HepG2 (cell line): ENCODE measurements around the gene HARBI1. TPM values are rescaled to one million over a fixed set of nuclear protein-coding genes. Genes with fewer than 3 reads are reported as not detected.

ENCODE experiments used
- ELF3 ChIP-seq: IDR thresholded peaks from 2 replicates; pipeline ENCODE4 v1.6.1; 2016; ENCODE audit warnings: missing genetic modification reagents, missing compliant biosample characterization
- HDAC1 ChIP-seq: sonication (generic); formaldehyde crosslinking; IDR thresholded peaks from 2 replicates; pipeline ENCODE4 v1.5.1; 2020; ENCODE audit warnings: mild to moderate bottlenecking, missing genetic modification reagents
- IRF2 ChIP-seq: IDR thresholded peaks from 2 replicates; pipeline ENCODE4 v1.6.1; 2018; ENCODE audit warnings: missing genetic modification reagents, missing compliant biosample characterization
- KAT2B ChIP-seq: fragments of 150-350 bp; IDR thresholded peaks from 2 replicates; pipeline ENCODE4 v1.6.1; 2014; ENCODE audit warnings: low read depth, low read length, borderline replicate concordance
- KLF13 ChIP-seq: sonication (generic); formaldehyde crosslinking; IDR thresholded peaks from 2 replicates; pipeline ENCODE4 v1.4.0; 2020; ENCODE audit warnings: mild to moderate bottlenecking, missing genetic modification reagents
- NCOA2 ChIP-seq: sonication (generic); formaldehyde crosslinking; IDR thresholded peaks from 2 replicates; pipeline ENCODE4 v1.8.0; 2022; ENCODE audit warnings: inconsistent platforms
- NFATC3 ChIP-seq: sonication (generic); formaldehyde crosslinking; IDR thresholded peaks from 2 replicates; pipeline ENCODE4 v1.5.1; 2020; ENCODE audit warnings: mild to moderate bottlenecking, missing genetic modification reagents
- POGZ ChIP-seq: sonication (generic); formaldehyde crosslinking; IDR thresholded peaks from 2 replicates; pipeline ENCODE4 v1.4.0; 2020; ENCODE audit warnings: mild to moderate bottlenecking, missing genetic modification reagents
- SIX4 ChIP-seq: sonication (generic); formaldehyde crosslinking; IDR thresholded peaks from 2 replicates; pipeline ENCODE4 v1.4.0; 2020; ENCODE audit warnings: missing genetic modification reagents
- SP5 ChIP-seq: IDR thresholded peaks from 2 replicates; pipeline ENCODE4 v1.6.1; 2016; ENCODE audit warnings: low read depth, borderline replicate concordance
- TBL1XR1 ChIP-seq: fragments of 150-350 bp; IDR thresholded peaks from 2 replicates; pipeline ENCODE4 v1.6.1; 2014; ENCODE audit warnings: borderline replicate concordance, low read length; ENCODE audit not compliant: partially characterized antibody
- ZFY ChIP-seq: sonication (generic); formaldehyde crosslinking; IDR thresholded peaks from 2 replicates; pipeline ENCODE4 v1.4.0; 2020; ENCODE audit warnings: missing genetic modification reagents
- ZNF256 ChIP-seq: sonication (generic); formaldehyde crosslinking; conservative IDR thresholded peaks from 2 replicates; pipeline ENCODE4 v1.4.0; 2020; ENCODE audit warnings: missing genetic modification reagents
- ZNF335 ChIP-seq: sonication (generic); formaldehyde crosslinking; IDR thresholded peaks from 2 replicates; pipeline ENCODE4 v1.4.0; 2020; ENCODE audit warnings: missing genetic modification reagents
- ZNF343 ChIP-seq: sonication (generic); formaldehyde crosslinking; IDR thresholded peaks from 2 replicates; pipeline ENCODE4 v1.4.0; 2020; ENCODE audit warnings: mild to moderate bottlenecking, missing genetic modification reagents
- ZNF878 ChIP-seq: sonication (generic); formaldehyde crosslinking; IDR thresholded peaks from 2 replicates; pipeline ENCODE4 v1.8.1; 2023; ENCODE audit warnings: mild to moderate bottlenecking, missing genetic modification reagents, moderate library complexity
- polyA plus RNA-seq, 8 experiments: library from polyadenylated mRNA; depleted of rRNA in 3 of 8; stranded (reverse) in 7 of 8; unstranded in 1 of 8; fragments of >200 nt; fragmentation: Illumina TruSeq in 4 of 8; extraction: Trizol in 4 of 8; gene quantifications; 2 replicates each; pipeline versions ENCODE4 v1.2.1 to v1.2.3, GENCODE V29; 2011 to 2016; ENCODE audit warnings: low read depth in 4 of 8, missing spikeins in 1 of 8, mixed read lengths in 1 of 8; ENCODE audit not compliant: insufficient read depth in 1 of 8
- total RNA-seq, 5 experiments: library from RNA; depleted of rRNA; stranded (reverse); fragments of >200 nt; fragmentation: Illumina TruSeq; extraction: Trizol; gene quantifications; 2 replicates each; pipeline ENCODE4 v1.2.3, GENCODE V29; 2016; ENCODE audit warnings: low read depth in 1 of 5
- TF ChIP-seq, protein P1 (sequence below): sonication (generic); formaldehyde crosslinking; IDR thresholded peaks from 2 replicates; pipeline ENCODE4 v1.4.0; 2020; ENCODE audit warnings: mild to moderate bottlenecking, missing genetic modification reagents
- TF ChIP-seq, protein P2 (sequence below): sonication (generic); formaldehyde crosslinking; IDR thresholded peaks from 2 replicates; pipeline ENCODE4 v1.5.1; 2020; ENCODE audit warnings: mild to moderate bottlenecking, missing genetic modification reagents, moderate library complexity

HARBI1 gene
- total and polyA plus RNA-seq, 2 of the 13 experiments (the other 11 are each of a cell fraction or from before 2014, with no cell fraction given), result 2.5 to 4.8 TPM

DNA sequence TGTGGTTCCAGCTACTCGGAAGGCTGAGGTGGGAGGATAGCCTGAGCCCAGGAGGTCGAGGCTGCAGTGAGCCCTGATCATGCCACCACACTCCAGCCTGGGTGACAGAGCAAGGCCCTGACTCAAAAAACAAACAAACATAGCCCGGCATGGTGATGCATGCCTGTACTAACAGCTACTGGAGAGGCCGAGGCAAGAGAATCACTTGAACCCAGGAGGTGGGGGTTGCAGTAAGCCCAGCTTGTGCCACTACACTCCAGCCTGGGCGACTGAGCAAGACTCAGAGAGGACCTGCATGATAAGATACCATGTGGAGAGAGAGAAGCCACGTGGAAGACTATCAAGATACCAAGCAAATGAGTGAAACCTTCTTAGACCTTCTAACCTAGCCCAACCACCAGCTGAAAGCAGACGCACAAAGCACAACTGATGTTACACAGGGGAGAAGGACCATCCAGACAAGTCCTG, 59.3 kb downstream of the HARBI1 start (continued):
- peak; percentile 57 for TF ChIP-seq ZFY (CRISPR knock-in tag)
- no peak for TF ChIP-seq TBL1XR1
- TF ChIP-seq ZNF256 (CRISPR knock-in tag), result no peak
- TF ChIP-seq ZNF343 (CRISPR knock-in tag), result no peak
- peak; percentile 69; the same call in 1 of the 2 replicates for TF ChIP-seq POGZ
- peak; percentile 49; the same call in 1 of the 2 replicates for TF ChIP-seq ELF3 (CRISPR knock-in tag)
- no peak for TF ChIP-seq ZNF878 (CRISPR knock-in tag)
- TF ChIP-seq SP5 (CRISPR knock-in tag), result peak; percentile 28; the same call in 1 of the 2 replicates
- peak; percentile 46; the same call in 1 of the 2 replicates for TF ChIP-seq NCOA2 (CRISPR knock-in tag)
- TF ChIP-seq SIX4 (CRISPR knock-in tag), result no peak
- TF ChIP-seq, protein P1, sequence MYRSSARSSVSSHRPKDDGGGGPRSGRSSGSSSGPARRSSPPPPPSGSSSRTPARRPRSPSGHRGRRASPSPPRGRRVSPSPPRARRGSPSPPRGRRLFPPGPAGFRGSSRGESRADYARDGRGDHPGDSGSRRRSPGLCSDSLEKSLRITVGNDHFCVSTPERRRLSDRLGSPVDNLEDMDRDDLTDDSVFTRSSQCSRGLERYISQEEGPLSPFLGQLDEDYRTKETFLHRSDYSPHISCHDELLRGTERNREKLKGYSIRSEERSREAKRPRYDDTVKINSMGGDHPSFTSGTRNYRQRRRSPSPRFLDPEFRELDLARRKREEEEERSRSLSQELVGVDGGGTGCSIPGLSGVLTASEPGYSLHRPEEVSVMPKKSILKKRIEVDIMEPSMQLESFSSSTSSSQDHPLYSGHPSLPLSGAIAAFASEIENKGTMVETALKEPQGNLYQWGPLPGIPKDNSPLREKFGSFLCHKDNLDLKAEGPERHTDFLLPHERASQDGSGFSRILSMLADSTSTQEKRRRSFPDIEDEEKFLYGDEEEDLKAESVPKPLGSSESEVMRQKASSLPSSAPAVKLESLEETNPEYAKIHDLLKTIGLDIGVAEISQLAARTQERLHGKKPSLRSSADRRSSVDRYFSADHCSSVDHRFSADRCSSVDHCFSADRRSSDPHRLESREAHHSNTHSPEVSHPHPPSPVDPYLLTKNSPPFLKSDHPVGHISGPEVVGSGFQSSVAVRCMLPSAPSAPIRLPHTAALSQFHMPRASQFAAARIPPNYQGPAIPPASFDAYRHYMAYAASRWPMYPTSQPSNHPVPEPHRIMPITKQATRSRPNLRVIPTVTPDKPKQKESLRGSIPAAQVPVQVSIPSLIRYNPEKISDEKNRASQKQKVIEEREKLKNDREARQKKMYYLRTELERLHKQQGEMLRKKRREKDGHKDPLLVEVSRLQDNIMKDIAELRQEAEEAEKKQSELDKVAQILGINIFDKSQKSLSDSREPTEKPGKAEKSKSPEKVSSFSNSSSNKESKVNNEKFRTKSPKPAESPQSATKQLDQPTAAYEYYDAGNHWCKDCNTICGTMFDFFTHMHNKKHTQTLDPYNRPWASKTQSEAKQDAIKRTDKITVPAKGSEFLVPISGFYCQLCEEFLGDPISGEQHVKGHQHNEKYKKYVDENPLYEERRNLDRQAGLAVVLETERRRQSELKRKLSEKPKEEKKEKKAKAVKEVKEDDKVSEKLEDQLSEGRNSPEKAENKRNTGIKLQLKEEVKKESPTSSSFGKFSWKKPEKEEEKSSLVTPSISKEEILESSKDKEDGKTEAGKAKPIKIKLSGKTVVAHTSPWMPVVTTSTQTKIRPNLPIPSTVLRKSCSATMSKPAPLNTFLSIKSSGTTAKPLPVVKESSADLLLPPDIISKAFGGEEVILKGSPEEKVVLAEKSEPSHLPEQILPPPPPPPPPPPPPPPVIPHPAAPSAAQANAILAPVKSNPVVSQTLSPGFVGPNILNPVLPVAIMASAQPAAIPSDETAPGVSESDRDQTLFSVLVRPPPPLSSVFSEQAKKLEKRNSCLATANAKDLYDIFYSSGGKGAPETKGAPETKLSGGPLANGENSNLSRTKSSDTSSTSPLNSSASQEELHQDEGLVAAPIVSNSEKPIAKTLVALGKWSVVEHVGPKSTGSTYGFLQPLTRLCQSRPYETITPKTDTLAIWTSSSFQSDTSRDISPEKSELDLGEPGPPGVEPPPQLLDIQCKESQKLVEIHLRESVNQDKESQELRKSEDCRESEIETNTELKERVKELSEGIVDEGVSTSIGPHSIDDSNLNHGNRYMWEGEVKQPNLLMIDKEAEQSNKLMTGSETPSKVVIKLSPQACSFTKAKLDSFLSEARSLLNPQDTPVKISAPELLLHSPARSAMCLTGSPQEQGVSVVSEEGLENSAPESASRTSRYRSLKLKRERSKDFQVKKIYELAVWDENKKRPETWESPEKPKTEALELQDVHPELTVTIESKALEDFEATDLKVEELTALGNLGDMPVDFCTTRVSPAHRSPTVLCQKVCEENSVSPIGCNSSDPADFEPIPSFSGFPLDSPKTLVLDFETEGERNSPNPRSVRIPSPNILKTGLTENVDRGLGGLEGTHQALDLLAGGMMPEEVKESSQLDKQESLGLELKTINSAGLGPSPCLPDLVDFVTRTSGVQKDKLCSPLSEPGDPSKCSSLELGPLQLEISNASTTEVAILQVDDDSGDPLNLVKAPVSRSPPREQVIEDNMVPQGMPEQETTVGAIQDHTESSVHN (CRISPR knock-in tag), result no peak
- no peak for TF ChIP-seq KAT2B
- TF ChIP-seq KLF13 (CRISPR knock-in tag), result no peak
- TF ChIP-seq, protein P2, sequence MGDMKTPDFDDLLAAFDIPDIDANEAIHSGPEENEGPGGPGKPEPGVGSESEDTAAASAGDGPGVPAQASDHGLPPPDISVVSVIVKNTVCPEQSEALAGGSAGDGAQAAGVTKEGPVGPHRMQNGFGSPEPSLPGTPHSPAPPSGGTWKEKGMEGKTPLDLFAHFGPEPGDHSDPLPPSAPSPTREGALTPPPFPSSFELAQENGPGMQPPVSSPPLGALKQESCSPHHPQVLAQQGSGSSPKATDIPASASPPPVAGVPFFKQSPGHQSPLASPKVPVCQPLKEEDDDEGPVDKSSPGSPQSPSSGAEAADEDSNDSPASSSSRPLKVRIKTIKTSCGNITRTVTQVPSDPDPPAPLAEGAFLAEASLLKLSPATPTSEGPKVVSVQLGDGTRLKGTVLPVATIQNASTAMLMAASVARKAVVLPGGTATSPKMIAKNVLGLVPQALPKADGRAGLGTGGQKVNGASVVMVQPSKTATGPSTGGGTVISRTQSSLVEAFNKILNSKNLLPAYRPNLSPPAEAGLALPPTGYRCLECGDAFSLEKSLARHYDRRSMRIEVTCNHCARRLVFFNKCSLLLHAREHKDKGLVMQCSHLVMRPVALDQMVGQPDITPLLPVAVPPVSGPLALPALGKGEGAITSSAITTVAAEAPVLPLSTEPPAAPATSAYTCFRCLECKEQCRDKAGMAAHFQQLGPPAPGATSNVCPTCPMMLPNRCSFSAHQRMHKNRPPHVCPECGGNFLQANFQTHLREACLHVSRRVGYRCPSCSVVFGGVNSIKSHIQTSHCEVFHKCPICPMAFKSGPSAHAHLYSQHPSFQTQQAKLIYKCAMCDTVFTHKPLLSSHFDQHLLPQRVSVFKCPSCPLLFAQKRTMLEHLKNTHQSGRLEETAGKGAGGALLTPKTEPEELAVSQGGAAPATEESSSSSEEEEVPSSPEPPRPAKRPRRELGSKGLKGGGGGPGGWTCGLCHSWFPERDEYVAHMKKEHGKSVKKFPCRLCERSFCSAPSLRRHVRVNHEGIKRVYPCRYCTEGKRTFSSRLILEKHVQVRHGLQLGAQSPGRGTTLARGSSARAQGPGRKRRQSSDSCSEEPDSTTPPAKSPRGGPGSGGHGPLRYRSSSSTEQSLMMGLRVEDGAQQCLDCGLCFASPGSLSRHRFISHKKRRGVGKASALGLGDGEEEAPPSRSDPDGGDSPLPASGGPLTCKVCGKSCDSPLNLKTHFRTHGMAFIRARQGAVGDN (CRISPR knock-in tag), result peak; percentile 95
- TF ChIP-seq ZNF335 (CRISPR knock-in tag), result 0 out of 2 replicates have a peak, but pooled peaks have one; percentile 28
- peak; percentile 48; the same call in 1 of the 2 replicates for TF ChIP-seq IRF2 (CRISPR knock-in tag)
- TF ChIP-seq NFATC3, result no peak
- TF ChIP-seq HDAC1, result peak; percentile 54; the same call in 1 of the 2 replicates
